SU-DHL-6 (cell line): ENCODE results near the gene CYBC1.
A peak's percentile ranks its signal among the peaks of the same experiment; 100 is the strongest.

ENCODE experiments used
- H2AFZ ChIP-seq: fragments of 200-600 bp; sonication (generic); 2 replicates; pipeline ENCODE4 v1.6.1; 2014; ENCODE audit warnings: low read depth, mild to moderate bottlenecking, moderate library complexity, mixed read lengths, antibody characterized with exemption, low read length; ENCODE audit not compliant: severe bottlenecking
- H3F3A ChIP-seq: fragments of 200-600 bp; shearing (Covaris generic); 2 replicates; pipeline ENCODE4 v1.6.0; 2016; ENCODE audit warnings: antibody characterized with exemption, mild to moderate bottlenecking; ENCODE audit not compliant: insufficient read depth
- H3K27ac ChIP-seq: fragments of 200-600 bp; sonication (generic); 2 replicates; pipeline ENCODE4 v1.5.1; 2016; ENCODE audit warnings: low read depth, mild to moderate bottlenecking, low read length, moderate library complexity, mixed read lengths
- H3K27me3 ChIP-seq: fragments of 200-600 bp; sonication (generic), shearing (Covaris generic); 2 replicates; pipeline ENCODE4 v1.6.0; 2014; ENCODE audit warnings: mild to moderate bottlenecking, low read length
- H3K36me3 ChIP-seq: fragments of 200-600 bp; sonication (generic); 2 replicates; pipeline ENCODE4 v1.6.1; 2014; ENCODE audit warnings: mild to moderate bottlenecking, low read length, mixed read lengths
- H3K4me2 ChIP-seq: fragments of 300-600, 200-600 bp; shearing (Covaris generic), sonication (generic); 2 replicates; pipeline ENCODE4 v1.6.0; 2014; ENCODE audit warnings: low read length, low read depth, mild to moderate bottlenecking; ENCODE audit not compliant: poor library complexity, severe bottlenecking
- H3K4me3 ChIP-seq: fragments of 200-600 bp; sonication (generic); 2 replicates; pipeline ENCODE4 v1.5.1; 2014; ENCODE audit warnings: antibody characterized with exemption, low read length, mild to moderate bottlenecking, mixed read lengths; ENCODE audit not compliant: insufficient read depth, poor library complexity, severe bottlenecking
- H3K79me2 ChIP-seq: fragments of 200-600 bp; sonication (generic); 2 replicates; pipeline ENCODE4 v1.6.1; 2014; ENCODE audit warnings: mild to moderate bottlenecking, low read length, moderate library complexity; ENCODE audit not compliant: insufficient read depth
- H3K9ac ChIP-seq: fragments of 200-600 bp; sonication (generic); 2 replicates; pipeline ENCODE4 v1.7.0; 2014; ENCODE audit warnings: mild to moderate bottlenecking, low read length
- H3K9me2 ChIP-seq: fragments of 200-600 bp; sonication (generic); replicated peaks from 2 replicates; pipeline ENCODE4 v1.6.1; 2014; ENCODE audit warnings: low read length; ENCODE audit not compliant: insufficient read depth
- H3K9me3 ChIP-seq: fragments of 200-600 bp; sonication (generic); 2 replicates; pipeline ENCODE4 v1.6.1; 2014; ENCODE audit warnings: low read length, mixed read lengths; ENCODE audit not compliant: insufficient read depth
- H4K20me1 ChIP-seq: fragments of 200-600 bp; sonication (generic); 2 replicates; pipeline ENCODE4 v1.6.1; 2014; ENCODE audit warnings: low read depth, mild to moderate bottlenecking, antibody characterized with exemption, low read length, moderate library complexity, mixed read lengths
- CTCF ChIP-seq: fragments of 200-600 bp; sonication (generic); IDR thresholded peaks from one replicate; pipeline ENCODE4 v1.5.1; 2017; ENCODE audit warnings: antibody characterized with exemption, mild to moderate bottlenecking, low read length, moderate library complexity; ENCODE audit not compliant: insufficient read depth, poor library complexity, severe bottlenecking
- EZH2phosphoT487 ChIP-seq: fragments of 200-600 bp; sonication (generic), shearing (Covaris generic); conservative IDR thresholded peaks from 2 replicates; pipeline ENCODE4 v1.6.1; 2018; ENCODE audit warnings: mild to moderate bottlenecking, antibody characterized with exemption, low read length, moderate library complexity, mixed read lengths

The CYBC1 gene

GRCh38 chr17:82450357-82451106 is at the start of gene CYBC1:
TSS of gene CYBC1 (minus strand) at chr17:82450752. CDS start at chr17:82449254, 1,498 bp downstream.
- Histone ChIP-seq H3K4me3 (peak within 1 kb of the TSS; percentile 95), H4K20me1 (no peaks in the 10 kb centered on the region), H2AFZ (no peak within 1 kb of the TSS)

GRCh38 chr17:82497483-82498405 is 47.2 kb upstream of the CYBC1 start:
- Histone ChIP-seq H3K27me3 (no peaks in the 10 kb centered on the region), H3K9ac (peak overlapping the region; percentile 65), H4K20me1 (no peaks in the 10 kb centered on the region), H3K4me3 (peak overlapping the region; percentile 53), H3F3A (peaks cover 19% of the 10 kb centered on the region; the same call in 1 of the 2 replicates), H3K9me2 (no peaks in the 10 kb centered on the region), H3K27ac (no peak overlapping the region), H3K4me2 (peak overlapping the region; percentile 89), H3K9me3 (no peaks in the 10 kb centered on the region), H3K36me3 (no peaks in the 10 kb centered on the region), H2AFZ (peak overlapping the region; percentile 86), H3K79me2 (no peaks in the 10 kb centered on the region)
- TF ChIP-seq CTCF (no peak), EZH2phosphoT487 (no peak)

More at GRCh38 chr17:82450357-82451106, at the start of gene CYBC1:
- Histone ChIP-seq H3K27ac (peak within 1 kb of the TSS; percentile 99), H3K9me3 (no peaks in the 10 kb centered on the region), H3F3A (peaks cover 16% of the 10 kb centered on the region), H3K9me2 (no peaks in the 10 kb centered on the region), H3K4me2 (peak within 1 kb of the TSS; percentile 91), H3K27me3 (no peaks in the 10 kb centered on the region), H3K9ac (peak within 1 kb of the TSS; percentile 99), H3K36me3 (0 out of 2 replicates have a peak, but pooled peaks cover 4% of the 10 kb centered on the region), H3K79me2 (peaks cover 20% of the 10 kb centered on the region)
- TF ChIP-seq EZH2phosphoT487 (no peak), CTCF (no peak)

- Histone ChIP-seq H4K20me1 (no peaks in the 10 kb centered on the region), H3K9me3 (no peaks in the 10 kb centered on the region), H3K9ac (peak overlapping the region; percentile 78), H3K9me2 (no peaks in the 10 kb centered on the region), H3K27me3 (no peaks in the 10 kb centered on the region), H3K27ac (peak overlapping the region; percentile 47), H3K79me2 (no peaks in the 10 kb centered on the region), H3K4me2 (peak overlapping the region; percentile 85), H3K4me3 (peak overlapping the region; percentile 67), H3F3A (peaks cover 19% of the 10 kb centered on the region; the same call in 1 of the 2 replicates), H2AFZ (peak overlapping the region; percentile 88), H3K36me3 (no peaks in the 10 kb centered on the region)
- TF ChIP-seq EZH2phosphoT487 (no peak), CTCF (no peak)
Measured at GRCh38 chr17:82496529-82497434, 46.2 kb upstream of the CYBC1 start.
